Breast epithelium (tissue), 4 donors: ENCODE data around the gene PLCB2. TPM values are rescaled to one million over a fixed set of nuclear protein-coding genes. Genes with fewer than 3 reads are reported as not detected.

ENCODE experiments used
- DNase-seq, 2 donors: peaks; one replicate each; pipeline ENCODE4 v3.0.0-alpha.2; 2019; ENCODE audit warnings: low spot score in 2 of 2
- H3K27ac ChIP-seq, 2 donors: fragments of 200-600 bp; sonication (generic) in 1 of 2; one replicate each; pipeline ENCODE4 v1.5.1; 2016 to 2019; ENCODE audit warnings: mild to moderate bottlenecking in 1 of 2
- H3K27me3 ChIP-seq, 2 donors: fragments of 200-600 bp; sonication (generic) in 1 of 2; one replicate each; pipeline versions ENCODE4 v1.5.1 to v1.6.0; 2017 to 2019; ENCODE audit warnings: control low read depth in 1 of 2, mild to moderate bottlenecking in 1 of 2
- H3K36me3 ChIP-seq: fragments of 200-600 bp; one replicate; pipeline ENCODE4 v1.5.1; 2019
- H3K4me1 ChIP-seq, 2 donors: fragments of 200-600 bp; sonication (generic); one replicate each; pipeline ENCODE4 v1.5.1; 2016 to 2019; ENCODE audit warnings: control low read depth in 1 of 2
- H3K4me3 ChIP-seq, 3 donors: fragments of 200-600 bp; sonication (generic); 1 replicate in 2 of 3; 2 replicates in 1 of 3; pipeline ENCODE4 v1.5.1; 2016 to 2019; ENCODE audit warnings: mild to moderate bottlenecking in 3 of 3, moderate library complexity in 2 of 3
- H3K9me3 ChIP-seq, 2 donors: fragments of 200-600 bp; sonication (generic) in 1 of 2; one replicate each; pipeline ENCODE4 v1.5.1; 2016 to 2019; ENCODE audit warnings: control low read depth in 1 of 2
- CTCF ChIP-seq, 3 donors: fragments of 450-650 bp; IDR thresholded peaks; one replicate each; pipeline ENCODE4 v1.5.1; 2016 to 2017; ENCODE audit warnings: antibody characterized with exemption in 3 of 3, mild to moderate bottlenecking in 3 of 3, moderate library complexity in 3 of 3
- POLR2A ChIP-seq: fragments of 450-650 bp; IDR thresholded peaks from one replicate; pipeline ENCODE4 v1.6.1; 2016; ENCODE audit warnings: antibody characterized with exemption, mild to moderate bottlenecking, moderate library complexity
- POLR2AphosphoS5 ChIP-seq, 3 donors: sonication (generic); formaldehyde crosslinking; IDR thresholded peaks; one replicate each; pipeline ENCODE4 v1.6.1; 2017; ENCODE audit warnings: antibody characterized with exemption in 3 of 3
- intact Hi-C: fragments of 100-400 bp; cut with DNase I; formaldehyde crosslinking; loops from one replicate; pipeline ENCODE4 v1.15.1; 2023; ENCODE audit warnings: low total_unique reads
- total RNA-seq, 3 donors: library from RNA; depleted of rRNA; stranded (reverse); fragments of >200 nt; gene quantifications; one replicate each; pipeline ENCODE4 v1.1.0, GENCODE V29; 2016

The PLCB2 gene
- total RNA-seq, 3 donors from 2014 or later, result 4.3 to 17.9 (median 13.6) TPM

- no peak for TF ChIP-seq CTCF (IDR thresholded peaks at IDR 0.05)
- no peak for DNase-seq
These were observed 13.5 kb downstream of the PLCB2 start for GRCh38 chr15:40293905-40294895.

GRCh38 chr15:40293006-40293405 lies 14.7 kb downstream of the PLCB2 start:
- Histone ChIP-seq H3K36me3 (no peaks in the 10 kb centered on the region), H3K9me3 (no peaks in the 10 kb centered on the region), H3K27ac (no peak overlapping the region), H3K4me3 (no peak overlapping the region), H3K27me3 (no peaks in the 10 kb centered on the region), H3K4me1 (peaks cover 0 to 3% of the 10 kb centered on the region in 2 donors)
- no peak for TF ChIP-seq POLR2AphosphoS5 (IDR thresholded peaks at IDR 0.05)
- TF ChIP-seq POLR2A, result no peak
- TF ChIP-seq CTCF (IDR thresholded peaks at IDR 0.05), result no peak
- DNase-seq, result no peak
- intact Hi-C loops, result no loop called here

More at GRCh38 chr15:40293905-40294895, 13.5 kb downstream of the PLCB2 start:
- no peak overlapping the region for H3K4me3 ChIP-seq
- intact Hi-C loops, result no loop called here
- no peak overlapping the region for H3K27ac ChIP-seq
- H3K36me3 ChIP-seq, result no peaks in the 10 kb centered on the region
- no peaks in the 10 kb centered on the region for H3K9me3 ChIP-seq
- H3K27me3 ChIP-seq, result no peaks in the 10 kb centered on the region
- peaks cover 0 to 3% of the 10 kb centered on the region in 2 donors for H3K4me1 ChIP-seq

- Histone ChIP-seq H3K27ac (no peak overlapping the region), H3K27me3 (no peaks in the 10 kb centered on the region), H3K9me3 (no peaks in the 10 kb centered on the region), H3K4me1 (peaks cover 0 to 3% of the 10 kb centered on the region in 2 donors), H3K36me3 (no peaks in the 10 kb centered on the region), H3K4me3 (no peak overlapping the region)
- TF ChIP-seq POLR2A (no peak), POLR2AphosphoS5 (IDR thresholded peaks at IDR 0.05) (no peak), CTCF (IDR thresholded peaks at IDR 0.05) (no peak)
- DNase-seq, result no peak
- intact Hi-C loops, result no loop called here
These were observed 15.5 kb downstream of the PLCB2 start for GRCh38 chr15:40292246-40292645.

- Histone ChIP-seq H3K9me3 (no peaks in the 10 kb centered on the region), H3K27me3 (no peaks in the 10 kb centered on the region), H3K4me3 (peak overlapping the region; percentile 19 to 71 (median 48)), H3K4me1 (peaks cover 0 to 3% of the 10 kb centered on the region in 2 donors), H3K36me3 (no peaks in the 10 kb centered on the region), H3K27ac (no peak overlapping the region)
- TF ChIP-seq POLR2AphosphoS5 (IDR thresholded peaks at IDR 0.05), result no peak
- TF ChIP-seq CTCF (IDR thresholded peaks at IDR 0.05), result no peak
- TF ChIP-seq POLR2A, result no peak
- DNase-seq, result no peak
- intact Hi-C loops, result no loop called here
These were observed 16.7 kb downstream of the PLCB2 start for GRCh38 chr15:40290918-40291574.

GRCh38 chr15:40290545-40290917 lies 17.2 kb downstream of the PLCB2 start:
- DNase-seq, result no peak
- Histone ChIP-seq H3K27me3 (no peaks in the 10 kb centered on the region), H3K4me1 (peaks cover 0 to 3% of the 10 kb centered on the region in 2 donors), H3K4me3 (peak overlapping the region in 2 of 3 donors; percentile 48 to 71), H3K9me3 (no peaks in the 10 kb centered on the region), H3K36me3 (no peaks in the 10 kb centered on the region), H3K27ac (no peak overlapping the region)
- intact Hi-C loops, result no loop called here
- TF ChIP-seq CTCF (IDR thresholded peaks at IDR 0.05) (no peak), POLR2AphosphoS5 (IDR thresholded peaks at IDR 0.05) (no peak), POLR2A (no peak)
